HG03060 (cell line): ENCODE results near the gene ALDH1A2.
"Not testable (repeated sequence)": the region's sequence is repeated elsewhere in the genome, so short reads cannot be mapped to it uniquely, and the experiment has no call there.

Source experiments
- ATAC-seq: cut with Tn5 transposase; IDR thresholded peaks from one replicate; pipeline ENCODE4 v1.9.1; 2021; ENCODE audit warnings: low read depth, moderate number of reproducible peaks; ENCODE audit not compliant: unreplicated experiment

ALDH1A2 gene

GRCh38 chr15:58065445-58066041 is at the start of gene ALDH1A2:
TSS of gene ALDH1A2 (minus strand) at chr15:58065711. CDS start at chr15:58065650, 61 bp downstream.
- no peak for ATAC-seq

GRCh38 chr15:58114812-58115211 is 49.3 kb upstream of the ALDH1A2 start:
- no peak for ATAC-seq

GRCh38 chr15:58114388-58114787 is 48.9 kb upstream of the ALDH1A2 start:
- ATAC-seq, result no peak

GRCh38 chr15:58113358-58113757 is 47.8 kb upstream of the ALDH1A2 start:
- ATAC-seq, result not testable (repeated sequence)

- no peak for ATAC-seq
Observed at GRCh38 chr15:58111718-58112104, 46.2 kb upstream of the ALDH1A2 start.

GRCh38 chr15:58110999-58111717 is 45.6 kb upstream of the ALDH1A2 start:
- no peak for ATAC-seq

- no peak for ATAC-seq
Observed at GRCh38 chr15:58109419-58109818, 43.9 kb upstream of the ALDH1A2 start.

GRCh38 chr15:58108117-58108516 is 42.6 kb upstream of the ALDH1A2 start:
- no peak for ATAC-seq

- ATAC-seq, result no peak
Observed at GRCh38 chr15:58103482-58103881, 38.0 kb upstream of the ALDH1A2 start.

- no peak for ATAC-seq
Observed at GRCh38 chr15:58096529-58097084, 31.1 kb upstream of the ALDH1A2 start.

GRCh38 chr15:58095415-58095814 is 29.9 kb upstream of the ALDH1A2 start:
- no peak for ATAC-seq

- ATAC-seq, result no peak
Observed at GRCh38 chr15:58087871-58088270, 22.4 kb upstream of the ALDH1A2 start.

GRCh38 chr15:58086491-58086890 is 21.0 kb upstream of the ALDH1A2 start:
- ATAC-seq, result no peak

- ATAC-seq, result no peak
Observed at GRCh38 chr15:58083526-58083925, 18.0 kb upstream of the ALDH1A2 start.

GRCh38 chr15:58081891-58082290 is 16.4 kb upstream of the ALDH1A2 start:
- ATAC-seq, result no peak

- ATAC-seq, result no peak
Observed at GRCh38 chr15:58081456-58081855, 15.9 kb upstream of the ALDH1A2 start.

- not testable (repeated sequence) for ATAC-seq
Observed at GRCh38 chr15:58080959-58081358, 15.4 kb upstream of the ALDH1A2 start.

- ATAC-seq, result no peak
Observed at GRCh38 chr15:58080398-58080797, 14.9 kb upstream of the ALDH1A2 start.

GRCh38 chr15:58078591-58078990 is 13.1 kb upstream of the ALDH1A2 start:
- no peak for ATAC-seq

GRCh38 chr15:58077427-58077826 is 11.9 kb upstream of the ALDH1A2 start:
- ATAC-seq, result no peak

GRCh38 chr15:58074452-58074851 is 8.9 kb upstream of the ALDH1A2 start:
- no peak for ATAC-seq
